Superior temporal gyrus (tissue), 1 donor: ENCODE results near the gene ANKRD39.

Experiments used
- DNase-seq: peaks from one replicate; pipeline ENCODE4 v3.0.0-alpha.2; 2016; ENCODE audit errors: extremely low spot score

Gene ANKRD39

DNA sequence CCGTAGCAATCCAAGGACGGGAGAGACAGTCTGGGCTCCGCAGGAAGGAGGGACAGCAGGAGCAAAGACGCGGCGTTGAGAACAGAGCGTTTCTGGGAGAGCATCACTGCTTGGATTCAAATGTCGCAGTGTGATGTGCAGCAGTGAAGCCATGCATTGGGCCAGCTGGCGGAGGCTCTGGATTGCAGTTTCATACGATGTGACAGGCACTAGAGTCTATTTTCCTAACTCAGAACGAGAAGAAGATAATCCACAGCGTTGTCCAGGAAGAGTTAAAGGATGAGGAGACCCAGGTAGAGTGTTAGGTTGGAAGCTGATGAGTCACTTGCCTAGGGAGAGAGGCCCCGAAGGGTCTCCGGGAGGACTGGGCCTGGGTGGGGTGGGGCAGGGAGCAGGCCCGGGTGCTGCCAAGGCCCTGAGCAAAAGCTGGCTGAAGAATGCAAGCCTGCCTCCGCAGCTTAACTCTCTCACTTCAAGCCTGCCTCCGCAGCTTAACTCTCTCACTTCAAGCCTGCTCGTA is 29.7 kb upstream of the ANKRD39 start:
- DNase-seq: peak; percentile 75

DNA sequence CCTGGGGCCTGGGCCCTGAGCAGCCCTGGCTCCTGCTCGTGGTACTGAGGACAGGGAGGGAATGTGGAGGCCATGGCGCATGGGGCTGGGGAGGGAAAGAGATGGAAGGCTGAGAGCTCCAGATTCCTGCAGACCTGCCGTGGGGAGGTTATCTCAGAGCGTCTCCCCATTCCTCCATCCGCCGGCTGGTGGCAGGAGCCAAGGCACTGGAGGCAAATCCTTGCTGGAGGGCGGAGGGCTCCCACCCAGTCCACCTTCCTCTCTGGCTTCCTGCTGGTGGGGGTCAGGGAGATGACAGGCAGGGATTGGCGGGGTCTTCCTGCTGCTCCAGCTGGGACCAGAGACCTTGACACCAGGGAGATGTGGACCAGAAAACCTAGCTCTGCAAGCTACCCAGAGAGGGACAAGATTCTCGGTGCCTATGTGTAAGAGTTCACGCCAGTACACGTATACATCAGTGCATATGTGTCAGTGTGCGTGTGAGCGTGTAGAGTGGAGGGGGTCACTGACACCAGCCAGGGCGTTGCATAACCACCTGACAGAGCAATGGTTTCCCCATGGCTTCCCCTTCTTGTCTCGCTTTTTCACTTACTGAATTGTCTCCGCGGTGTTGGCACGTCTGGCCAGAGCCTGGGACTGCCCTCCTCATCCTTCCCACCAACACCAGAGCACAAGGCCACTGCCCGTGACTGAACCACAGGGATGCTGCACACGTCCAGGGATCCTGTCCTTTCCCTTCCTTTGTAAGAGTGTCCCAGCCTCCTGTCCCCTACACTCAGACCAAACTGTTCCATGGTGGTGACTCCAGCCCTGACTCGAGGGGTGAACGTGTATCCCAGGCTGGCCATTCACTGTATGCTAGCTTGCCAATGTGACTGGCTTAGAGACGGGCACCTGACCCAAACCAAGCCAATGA is 27.9 kb upstream of the ANKRD39 start:
- DNase-seq: no peak

DNA sequence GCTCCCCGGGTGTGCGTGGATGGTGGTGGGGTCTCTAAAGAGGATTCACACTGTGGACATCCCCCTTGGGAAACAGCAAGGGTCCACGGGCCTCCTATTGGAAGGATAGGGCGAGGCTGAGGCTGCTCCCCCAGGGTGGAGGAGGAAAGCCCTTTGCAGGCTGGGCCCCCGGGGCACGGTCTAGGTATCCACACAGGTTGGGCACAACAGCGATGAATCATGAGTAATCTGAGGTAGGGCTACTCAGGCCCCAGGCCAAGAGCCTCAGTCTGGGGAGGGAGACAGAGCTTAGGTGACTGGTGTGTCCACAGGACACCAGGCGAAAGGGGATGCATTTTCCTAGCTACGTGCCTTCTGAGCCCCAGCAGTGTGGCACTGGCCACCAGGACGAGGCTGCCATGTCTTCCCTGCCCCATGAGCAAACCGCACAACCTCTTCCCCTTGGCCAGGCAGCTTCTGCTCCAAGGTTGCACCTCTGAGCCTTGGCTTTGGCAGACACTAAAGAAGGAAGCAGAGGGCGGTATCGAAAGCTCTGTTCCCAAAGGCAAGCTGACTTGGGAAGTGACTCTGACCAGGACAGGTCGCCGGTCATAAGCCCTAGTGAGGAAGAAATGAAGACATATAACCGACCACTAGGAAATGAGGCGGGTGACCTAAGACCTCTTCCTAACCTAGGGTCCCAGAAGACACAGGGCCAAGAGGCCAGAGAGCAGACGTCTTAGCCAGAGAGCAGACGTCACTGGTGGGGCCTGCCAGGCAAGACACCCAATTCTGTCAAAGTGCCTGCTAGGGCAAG is 26.7 kb upstream of the ANKRD39 start:
- no peak for DNase-seq

DNA sequence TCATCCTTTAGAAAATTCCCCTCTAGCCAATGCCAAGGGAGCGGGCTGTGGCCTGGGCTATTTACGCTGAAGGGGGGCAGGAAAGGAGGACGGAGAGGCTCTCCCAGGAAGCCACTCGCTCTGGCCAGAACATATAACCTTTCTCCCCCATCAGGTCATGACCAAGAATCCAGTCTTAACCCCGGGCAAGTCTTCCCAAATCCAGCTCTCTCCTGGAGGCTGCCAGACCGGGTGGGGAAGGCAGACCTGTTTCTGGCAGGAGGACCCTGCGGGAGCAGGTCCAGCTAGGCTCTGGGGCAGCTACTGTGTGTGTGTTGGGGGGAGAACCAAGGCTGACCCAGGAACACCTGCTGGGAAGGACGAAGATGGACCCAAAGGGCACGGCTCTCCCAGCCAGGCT is 25.5 kb upstream of the ANKRD39 start:
- no peak for DNase-seq

DNA sequence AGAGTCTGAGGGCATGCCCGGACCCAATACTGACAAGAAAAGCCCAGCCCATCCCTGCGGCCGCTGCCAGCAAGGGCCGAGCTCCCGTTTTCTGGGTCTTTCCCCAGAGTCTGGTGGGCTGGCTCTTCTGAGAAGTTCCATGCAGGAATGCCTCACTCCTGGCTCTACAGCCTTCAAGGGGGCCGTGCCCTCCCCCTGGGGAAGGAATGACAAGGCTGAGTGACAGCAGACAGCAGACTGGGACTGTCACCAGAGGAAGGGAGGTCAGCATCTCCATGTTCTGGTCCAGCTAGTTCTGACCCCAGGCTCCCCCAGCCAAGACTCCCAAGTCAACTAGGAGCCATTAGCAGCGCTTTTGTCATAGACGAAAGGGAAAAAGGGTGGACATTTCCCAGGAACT is 25.1 kb upstream of the ANKRD39 start:
- no peak for DNase-seq

DNA sequence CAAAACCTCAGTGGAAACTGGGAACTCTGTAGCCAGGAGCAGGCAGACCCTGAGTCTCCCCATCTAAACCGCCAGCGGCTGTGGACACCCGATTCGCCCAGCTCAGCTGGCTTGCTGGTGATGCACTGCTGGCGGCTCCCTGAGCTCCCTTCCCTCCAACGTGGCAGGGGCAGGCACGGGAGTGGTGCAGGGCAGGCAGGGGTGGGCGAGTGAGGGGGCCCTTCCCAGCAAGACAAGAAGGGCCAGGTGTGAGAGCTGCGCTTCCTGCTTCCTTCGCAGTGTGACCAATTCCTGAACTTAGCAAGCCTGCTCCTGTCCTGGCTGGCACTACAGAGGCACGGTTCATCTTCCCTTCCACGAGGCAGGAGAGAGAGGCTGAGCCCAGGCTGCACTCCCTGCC is 24.4 kb upstream of the ANKRD39 start:
- DNase-seq: no peak

DNA sequence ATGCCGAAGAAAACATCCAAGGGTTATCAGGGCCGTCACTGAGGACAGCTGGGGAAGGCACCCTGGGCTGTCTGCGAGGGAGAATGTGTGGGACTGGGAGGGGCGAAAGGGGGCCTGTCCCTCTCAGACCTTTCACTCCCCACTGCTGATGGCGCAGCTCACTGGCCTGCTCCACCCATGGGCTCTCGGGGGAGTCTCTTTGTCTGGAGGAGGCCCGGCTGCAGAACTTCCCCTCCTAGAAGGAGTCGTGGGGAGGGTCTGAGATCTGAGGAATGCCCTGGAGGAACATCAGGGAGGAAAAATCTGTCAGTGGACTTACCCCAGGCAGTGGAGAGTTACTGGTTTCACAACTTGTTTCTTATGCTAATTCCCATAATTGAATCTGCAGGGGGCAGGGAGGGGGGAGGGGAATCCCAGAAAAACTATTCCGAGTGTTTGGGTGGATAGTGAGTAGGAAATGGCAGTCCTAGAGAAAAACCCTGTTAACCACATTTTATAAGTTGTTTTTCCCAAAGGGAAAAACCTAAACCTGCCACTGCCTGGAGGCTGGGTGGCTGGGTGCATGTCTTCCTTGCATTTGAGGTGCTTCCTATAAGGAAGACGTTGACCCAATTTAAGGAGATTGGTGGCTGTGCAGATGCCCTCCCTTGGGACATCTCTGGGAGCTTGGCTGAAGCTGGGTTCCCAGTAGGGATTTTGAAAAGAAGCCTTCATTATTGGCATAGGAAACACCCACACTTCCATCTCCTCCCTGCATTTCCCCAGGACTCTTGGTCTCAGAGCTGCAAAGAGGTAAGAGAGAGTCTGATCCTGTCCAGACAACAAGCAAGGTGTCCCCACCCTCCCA is 23.8 kb upstream of the ANKRD39 start:
- no peak for DNase-seq

DNA sequence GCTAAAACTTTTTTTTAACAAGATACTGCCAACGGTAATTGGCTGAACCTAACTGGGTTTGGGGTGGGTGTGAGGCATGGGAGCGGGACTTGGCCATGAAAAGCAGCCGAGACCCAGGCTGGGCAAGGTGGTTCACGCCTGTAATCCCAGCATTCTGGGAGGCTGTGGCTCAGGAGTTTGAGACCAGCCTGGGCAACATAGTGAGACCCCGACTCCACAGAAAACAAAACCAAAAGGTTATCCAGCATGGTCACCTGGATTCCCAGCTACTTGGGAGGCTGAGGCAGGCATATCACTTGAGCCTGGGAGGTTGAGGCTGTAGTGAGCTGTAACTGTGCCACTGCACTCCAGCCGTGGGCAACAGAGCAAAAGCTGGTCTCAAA is 23.1 kb upstream of the ANKRD39 start:
- no peak for DNase-seq

DNA sequence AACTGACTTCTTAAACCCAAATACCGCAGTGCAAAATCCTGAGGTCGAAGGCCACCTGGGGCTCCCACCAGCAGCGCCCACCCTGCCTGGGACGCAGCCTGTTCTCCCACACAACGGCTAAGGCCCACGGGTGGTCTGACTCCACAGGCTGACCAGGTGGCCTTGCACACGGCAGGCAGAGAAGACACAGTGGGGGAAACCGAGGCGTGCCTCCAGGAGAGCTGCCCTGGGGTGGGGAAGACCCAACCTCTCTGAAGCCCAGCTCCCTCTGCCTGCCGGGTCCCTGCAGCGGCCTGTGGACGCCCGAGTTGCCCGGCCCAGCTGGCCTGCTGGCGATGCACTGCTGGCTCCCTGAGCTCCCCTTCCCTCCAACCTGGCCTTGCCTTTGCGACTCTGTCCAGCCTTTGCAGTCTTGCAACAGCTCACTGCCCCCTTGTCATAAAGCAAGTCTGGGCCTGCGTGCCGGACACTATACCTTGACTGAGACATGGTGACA is 21.8 kb upstream of the ANKRD39 start:
- DNase-seq: no peak

DNA sequence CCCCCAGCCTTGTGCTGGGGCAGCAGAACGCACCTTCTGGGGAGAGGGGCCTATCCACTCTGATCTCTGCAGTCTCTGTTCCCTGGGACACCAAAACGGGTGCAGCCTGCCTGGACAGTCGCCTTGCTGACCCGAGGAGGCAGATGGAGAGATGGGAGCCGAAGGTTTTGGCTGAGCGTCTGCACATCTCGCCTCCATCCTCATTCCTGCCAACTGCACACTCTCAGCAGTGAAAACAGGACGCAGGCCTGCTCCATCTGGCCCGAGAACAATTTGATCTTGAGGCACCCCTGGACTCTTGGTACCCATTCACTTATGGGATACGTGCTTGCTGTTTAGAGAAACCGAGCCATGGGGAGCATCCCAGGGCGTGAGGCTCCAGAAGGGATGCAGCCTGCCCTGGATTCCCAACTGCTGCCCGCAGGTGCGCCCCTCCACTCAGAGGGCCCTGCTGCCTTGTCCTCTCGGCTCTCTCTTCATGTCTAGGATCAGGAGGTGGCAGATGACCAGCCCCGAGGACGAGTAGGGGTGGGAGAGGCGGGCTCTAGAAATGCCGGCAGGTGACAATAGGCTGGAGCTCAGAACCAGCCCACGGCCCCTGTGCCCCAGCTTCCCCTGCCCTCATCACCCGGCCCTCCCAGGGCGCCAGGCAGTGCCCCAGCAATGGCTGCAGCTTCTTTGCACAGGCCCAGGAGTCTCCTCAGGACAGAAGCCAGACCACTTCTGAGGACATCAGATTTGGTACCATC is 21.2 kb upstream of the ANKRD39 start:
- DNase-seq: peak; percentile 11

DNA sequence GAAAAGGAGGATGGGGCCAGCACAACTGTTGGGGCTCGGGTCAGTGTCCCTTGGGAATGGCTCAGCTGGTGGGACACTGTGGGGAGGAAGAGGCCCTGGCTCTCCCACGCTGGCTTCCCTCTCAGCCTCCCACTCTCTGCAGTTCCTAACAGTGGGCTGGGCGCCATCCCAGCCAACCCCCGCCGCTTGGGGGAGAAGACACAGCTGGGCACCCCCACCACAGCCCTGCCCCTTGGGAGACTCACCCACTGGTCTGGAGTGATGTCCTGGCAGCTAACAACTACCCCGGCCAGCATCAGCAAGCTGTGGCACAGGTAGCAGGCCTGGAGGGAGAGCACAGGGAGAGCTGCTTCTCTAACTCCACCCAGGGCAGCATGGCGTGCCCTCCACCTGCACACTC is 20.4 kb upstream of the ANKRD39 start:
- DNase-seq: no peak

DNA sequence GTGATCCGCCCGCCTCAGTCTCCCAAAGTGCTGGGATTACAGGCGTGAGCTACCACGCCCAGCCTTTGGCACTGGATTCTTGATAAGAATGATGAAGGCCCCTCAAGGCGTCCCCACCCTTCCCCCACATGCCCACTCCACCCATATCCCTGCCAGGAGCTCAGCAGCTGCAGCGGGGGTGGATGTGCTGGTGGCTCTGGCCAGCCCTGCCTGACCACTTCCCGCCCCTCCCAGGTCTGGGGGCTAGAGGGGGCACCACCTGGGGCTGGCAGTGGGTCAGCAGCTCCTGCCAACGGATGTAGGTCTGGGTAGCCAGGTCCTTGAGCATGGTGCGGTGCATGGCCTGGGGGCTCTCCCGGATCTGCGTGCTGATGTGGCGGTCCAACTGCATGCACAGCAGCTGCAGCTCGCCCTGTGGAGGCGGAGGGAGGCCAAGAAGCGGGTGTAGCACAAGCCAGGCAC is 19.8 kb upstream of the ANKRD39 start:
- no peak for DNase-seq

DNA sequence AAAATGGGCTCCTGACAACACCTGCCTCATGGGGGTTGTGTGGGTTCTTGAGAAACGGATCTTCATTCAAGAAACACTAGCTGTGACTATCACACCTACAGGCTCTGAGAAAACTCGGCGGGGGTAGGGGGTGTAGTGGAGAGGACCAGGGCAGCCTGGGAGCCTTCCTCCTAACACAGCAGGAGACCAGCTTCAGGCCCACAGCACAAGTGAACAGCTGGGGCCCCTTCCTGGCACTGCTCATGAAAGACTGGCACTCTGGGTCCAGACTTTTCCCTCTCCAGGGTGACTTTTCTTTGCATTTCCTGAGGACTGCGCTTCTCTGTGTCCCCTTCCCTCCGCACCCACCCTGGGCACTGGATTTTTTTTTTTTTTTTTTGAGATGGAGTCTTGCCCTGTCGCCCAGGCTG is 19.2 kb upstream of the ANKRD39 start:
- no peak for DNase-seq

DNA sequence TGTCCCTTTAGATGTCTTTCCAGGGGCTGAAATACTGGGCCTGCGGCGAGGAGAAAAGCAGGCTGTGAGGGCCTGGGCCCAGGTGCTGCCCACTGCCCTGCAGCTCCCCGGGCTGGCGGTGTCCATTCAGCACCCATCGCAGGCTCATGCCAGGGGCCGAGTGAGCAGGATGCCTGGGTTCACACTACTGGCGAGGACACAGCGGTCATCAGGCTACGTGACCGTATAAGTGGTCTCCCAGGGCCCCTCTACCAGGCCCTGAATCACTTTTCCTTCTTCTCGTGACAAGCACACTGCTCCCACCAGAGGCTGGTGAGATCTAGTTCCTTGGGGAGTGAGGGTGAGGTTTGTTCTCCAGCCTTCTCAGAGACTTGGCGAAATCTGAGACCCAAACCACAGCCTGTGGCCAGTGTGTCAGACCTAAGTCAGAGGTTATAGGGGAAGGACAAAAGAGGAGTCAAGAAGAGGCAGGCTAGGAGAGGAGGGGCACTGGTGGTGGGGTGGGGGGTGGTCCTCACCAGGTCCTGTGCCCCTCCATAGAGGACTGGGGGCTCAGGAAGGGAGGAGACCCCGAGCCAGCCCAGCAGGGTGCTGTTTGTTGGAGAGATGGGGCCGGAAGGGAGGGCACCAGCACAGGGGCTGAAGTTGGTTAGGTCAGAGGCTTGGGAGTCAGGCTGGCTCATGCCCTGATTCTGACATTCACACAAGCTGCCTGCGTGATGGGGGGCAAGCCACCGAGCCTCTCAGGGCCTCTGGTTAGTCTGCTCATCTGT is 18.6 kb upstream of the ANKRD39 start:
- DNase-seq: no peak

DNA sequence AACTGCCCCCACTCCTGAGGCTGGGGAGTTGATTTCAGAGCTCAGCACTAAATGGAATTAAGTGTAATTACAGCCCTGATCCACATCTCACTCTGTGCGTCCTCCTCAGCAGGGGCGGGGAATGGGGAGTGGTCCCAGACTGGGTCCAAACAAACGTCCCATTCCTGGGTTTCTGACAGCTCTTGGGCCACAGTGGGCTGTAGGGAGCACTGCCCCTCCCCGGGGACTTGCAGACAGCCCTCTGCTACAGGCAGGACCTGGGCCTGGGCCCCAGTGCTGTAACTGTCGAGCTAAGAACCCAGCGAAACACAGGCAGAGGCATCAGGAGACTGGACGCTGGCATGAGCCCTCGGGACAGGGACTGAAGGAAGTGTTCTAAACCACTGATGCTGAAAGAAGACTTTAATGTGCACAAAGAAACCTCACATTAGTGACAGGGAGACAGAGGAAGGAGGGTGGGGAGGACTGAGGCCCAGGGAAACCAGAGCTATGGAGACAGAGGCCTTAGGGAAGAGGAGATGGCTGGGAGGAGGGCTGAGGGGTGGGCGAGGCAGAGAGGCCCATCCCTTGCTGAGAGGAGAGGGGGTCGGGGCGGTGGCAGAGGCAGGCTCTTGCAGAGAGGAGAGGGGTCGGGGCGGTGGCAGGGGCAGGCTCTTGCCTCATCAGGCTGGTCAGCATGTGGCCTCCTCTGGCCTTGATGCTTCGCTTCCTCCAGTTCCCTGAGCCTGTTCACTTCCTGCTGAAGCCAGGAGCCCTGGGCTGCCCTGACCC is 17.9 kb upstream of the ANKRD39 start:
- peak; percentile 10 for DNase-seq

DNA sequence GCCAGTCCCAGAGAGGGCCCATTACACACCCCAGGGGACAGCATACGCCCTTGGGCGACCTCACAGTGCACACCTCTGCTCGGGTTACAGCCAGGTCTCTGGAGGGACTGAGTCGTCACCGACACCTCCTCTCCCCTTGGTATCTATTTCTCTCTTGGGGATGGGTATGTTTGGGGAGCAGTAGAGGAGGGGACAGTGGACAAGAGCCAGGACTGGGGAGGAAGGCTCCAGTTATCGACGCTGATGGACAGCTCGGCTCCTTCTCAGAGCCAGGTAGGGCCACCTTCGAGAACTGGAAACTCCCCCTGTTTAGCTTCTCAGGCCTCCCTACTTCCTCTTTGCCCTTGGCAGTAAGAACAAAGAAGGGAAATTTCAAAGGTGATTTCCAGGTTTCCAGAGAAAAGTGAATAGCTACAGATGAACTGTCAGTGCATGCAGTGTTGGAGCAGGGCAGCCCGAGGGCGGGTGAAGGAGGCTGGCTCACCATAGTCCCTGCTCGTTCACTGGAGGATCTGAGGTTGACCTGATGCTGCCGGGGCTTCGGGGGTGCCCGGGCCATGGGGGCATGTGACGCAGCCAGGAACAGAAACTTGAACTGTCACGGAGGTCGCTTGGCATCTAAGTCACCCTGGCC is 16.5 kb upstream of the ANKRD39 start:
- no peak for DNase-seq

DNA sequence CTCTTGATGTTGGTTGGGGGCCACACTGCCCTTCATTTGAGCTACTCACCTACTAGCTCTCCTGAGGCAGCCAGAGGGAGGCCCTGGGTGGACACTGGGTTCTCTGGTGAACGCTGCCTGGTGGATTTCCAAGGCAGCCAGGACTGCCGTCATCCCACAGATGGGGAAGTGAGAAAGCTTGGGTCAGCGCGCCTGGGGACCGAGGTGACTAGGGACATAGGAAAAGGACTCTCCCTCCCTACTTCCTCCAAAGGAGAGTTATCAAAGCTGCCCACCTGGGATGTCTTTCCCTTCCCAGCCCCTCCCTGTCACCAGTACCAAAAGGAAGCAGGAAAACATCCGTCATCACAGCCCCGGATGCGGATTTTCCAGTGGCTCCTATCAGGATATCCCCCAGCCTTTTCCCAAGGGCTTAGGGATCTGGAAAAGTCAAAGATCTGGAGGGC is 15.9 kb upstream of the ANKRD39 start:
- DNase-seq: no peak

DNA sequence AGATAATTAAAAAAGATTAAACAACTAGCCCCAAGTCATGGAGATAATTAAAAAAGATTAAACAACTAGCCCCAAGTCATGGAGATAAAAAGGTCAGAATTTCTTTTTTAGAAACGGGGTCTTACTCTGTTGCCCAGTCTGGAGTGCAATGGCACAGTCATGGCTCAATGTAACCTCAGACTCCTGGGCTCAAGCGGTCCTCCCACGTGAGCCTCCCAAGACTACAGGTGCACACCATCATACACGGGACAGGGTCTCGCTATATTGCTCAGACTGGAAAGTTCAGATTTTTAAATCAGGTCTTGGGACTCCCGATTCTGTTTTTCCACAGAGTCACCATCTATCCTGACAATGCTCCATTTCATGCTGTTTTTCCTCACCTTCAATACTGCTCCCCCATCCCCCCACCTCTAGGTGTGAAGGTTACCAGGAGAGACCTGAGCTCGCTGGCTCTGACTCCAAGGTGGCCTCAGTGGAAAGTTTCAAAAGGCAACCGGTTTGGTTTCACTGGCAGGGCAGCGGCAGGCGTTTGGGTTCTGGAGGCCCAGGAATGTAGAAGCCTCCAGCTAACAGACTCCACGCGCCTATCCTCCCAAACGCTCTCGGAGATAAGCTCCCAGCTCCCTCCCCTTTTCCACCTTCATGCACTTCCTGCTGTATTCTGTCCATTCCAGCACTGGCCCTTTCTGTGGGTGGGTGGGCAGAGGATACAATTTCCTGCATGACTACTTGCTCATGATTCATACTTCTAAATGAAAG is 15.0 kb upstream of the ANKRD39 start:
- no peak for DNase-seq
